HepG2 (cell line): ENCODE results near the gene ZNF234. TPM values are rescaled to one million over a fixed set of nuclear protein-coding genes. Genes with fewer than 3 reads are reported as not detected.

Experiments used
- ATAC-seq: fragments of 200-7000 bp; cut with Tn5 transposase; 3 replicates; pipeline ENCODE4 v1.9.1; 2020; ENCODE audit warnings: mild to moderate bottlenecking, moderate library complexity
- BruUV-seq: library from RNA; stranded (reverse); fragments of 400-500 nt; replicated peaks from 2 replicates; lab custom pipeline; 2021; lab: Mats Ljungman, UMichigan
- CTCF ChIA-PET: fragments of 300-600 bp; formaldehyde crosslinking; extraction: SDS; loops from one replicate; lab custom pipeline; 2021; ENCODE audit warnings: low total read pairs, inconsistent platforms, low intra/inter-chr PET ratio; lab: Yijun Ruan, JAX
- POLR2A ChIA-PET: fragments of 350-600 bp; sonication (Branson Sonifier 250); formaldehyde crosslinking; loops from one replicate; lab custom pipeline; 2020; ENCODE audit warnings: antibody characterized with exemption, inconsistent platforms; lab: Yijun Ruan, JAX
- DNase-seq: peaks from one replicate; pipeline ENCODE4 v3.0.0-alpha.2; 2015; ENCODE audit warnings: low spot score
- FAIRE-seq: peaks from 3 replicates; lab custom pipeline; 2011; peaks lifted over from hg19 to GRCh38; lab: Jason Lieb, UNC
- H2AFZ ChIP-seq: one replicate; pipeline ENCODE4 v1.6.1; 2011; ENCODE audit warnings: low read length, inconsistent platforms
- H3K27ac ChIP-seq: fragments of 300-600 bp; 3 replicates; pipeline ENCODE4 v1.8.0; 2011; ENCODE audit warnings: mixed run types, mild to moderate bottlenecking, mixed read lengths, low read length, inconsistent platforms; ENCODE audit not compliant: insufficient read depth; ENCODE audit errors: extremely low read length
- H3K27me3 ChIP-seq, 2 experiments: fragments of 200-600 bp in 1 of 2; 2 replicates in 1 of 2; 3 replicates in 1 of 2; pipeline versions ENCODE4 v1.6.0 to v1.8.0; 2011; ENCODE audit warnings: low read length in 2 of 2, mild to moderate bottlenecking in 2 of 2, moderate library complexity in 2 of 2, inconsistent platforms in 1 of 2; ENCODE audit not compliant: insufficient read depth in 2 of 2, control insufficient read depth in 1 of 2
- H3K36me3 ChIP-seq, 2 experiments: fragments of 200-600 bp in 1 of 2; replicated peaks in 1 of 2; 2 replicates in 1 of 2; 3 replicates in 1 of 2; pipeline versions ENCODE4 v1.5.1 to v1.8.0; 2011; ENCODE audit warnings: low read length in 2 of 2, inconsistent platforms in 1 of 2; ENCODE audit not compliant: insufficient read depth in 2 of 2, control insufficient read depth in 1 of 2
- H3K4me1 ChIP-seq: 2 replicates; pipeline ENCODE4 v1.5.1; 2012; ENCODE audit warnings: low read length, inconsistent platforms; ENCODE audit not compliant: insufficient read depth
- H3K4me2 ChIP-seq: 2 replicates; pipeline ENCODE4 v1.6.0; 2011; ENCODE audit warnings: low read depth, low read length, inconsistent platforms
- H3K4me3 ChIP-seq, 3 experiments: fragments of 200-600 bp in 1 of 3; sonication (generic), shearing (Covaris generic) in 1 of 3; replicated peaks in 1 of 3; 2 replicates each; pipeline ENCODE4 v1.5.1; 2011 to 2016; ENCODE audit warnings: low read length in 3 of 3, inconsistent platforms in 2 of 3, low read depth in 2 of 3, mild to moderate bottlenecking in 2 of 3, control low read depth in 1 of 3, mixed read lengths in 1 of 3; ENCODE audit not compliant: insufficient read depth in 1 of 3
- H3K79me2 ChIP-seq: one replicate; pipeline ENCODE4 v1.6.1; 2011; ENCODE audit warnings: low read length, inconsistent platforms; ENCODE audit not compliant: insufficient read depth
- H3K9ac ChIP-seq: 2 replicates; pipeline ENCODE4 v1.6.0; 2011; ENCODE audit warnings: mild to moderate bottlenecking, low read depth, low read length, inconsistent platforms; ENCODE audit not compliant: insufficient read depth
- H3K9me3 ChIP-seq: 2 replicates; pipeline ENCODE4 v1.5.1; 2012; ENCODE audit warnings: mild to moderate bottlenecking, low read length
- H4K20me1 ChIP-seq: 2 replicates; pipeline ENCODE4 v1.6.0; 2011; ENCODE audit warnings: inconsistent platforms, mild to moderate bottlenecking, low read length, moderate library complexity; ENCODE audit not compliant: insufficient read depth
- AKAP8 ChIP-seq: sonication (generic); formaldehyde crosslinking; IDR thresholded peaks from 2 replicates; pipeline ENCODE4 v1.5.1; 2020; ENCODE audit warnings: mild to moderate bottlenecking, missing genetic modification reagents
- HNRNPUL1 ChIP-seq: fragments of 200-400 bp; formaldehyde crosslinking; IDR thresholded peaks from 2 replicates; pipeline ENCODE4 v1.6.1; 2017; ENCODE audit warnings: low read depth, mild to moderate bottlenecking, low read length, moderate library complexity
- KAT8 ChIP-seq: IDR thresholded peaks from 2 replicates; pipeline ENCODE4 v1.6.1; 2016; ENCODE audit warnings: missing genetic modification reagents, missing compliant biosample characterization
- MED1 ChIP-seq: sonication (generic); formaldehyde crosslinking; IDR thresholded peaks from 2 replicates; pipeline ENCODE4 v1.4.0; 2020; ENCODE audit warnings: missing genetic modification reagents
- U2AF2 ChIP-seq: fragments of 200-400 bp; formaldehyde crosslinking; IDR thresholded peaks from 2 replicates; pipeline ENCODE4 v1.6.1; 2017; ENCODE audit warnings: low read depth, mild to moderate bottlenecking, low read length
- ZNF432 ChIP-seq: sonication (generic); formaldehyde crosslinking; IDR thresholded peaks from 2 replicates; pipeline ENCODE4 v1.5.0; 2020; ENCODE audit warnings: missing genetic modification reagents, mild to moderate bottlenecking, borderline replicate concordance
- ZNF556 ChIP-seq: sonication (generic); formaldehyde crosslinking; IDR thresholded peaks from 2 replicates; pipeline ENCODE4 v1.4.0; 2020; ENCODE audit warnings: mild to moderate bottlenecking, missing genetic modification reagents, borderline replicate concordance
- ZNF563 ChIP-seq: sonication (generic); formaldehyde crosslinking; IDR thresholded peaks from 2 replicates; pipeline ENCODE4 v1.8.0; 2022; ENCODE audit warnings: mild to moderate bottlenecking, moderate library complexity, missing genetic modification reagents
- WGBS: methylation state at CpG from one replicate; pipeline ENCODE4 v1.1.6; 2017; ENCODE audit warnings: low lambda C conversion rate; 5-methylcytosine and 5-hydroxymethylcytosine counted together
- in situ Hi-C: cut with HindIII; loops from 2 replicates; pipeline ENCODE4 v1.10.0; 2017; ENCODE audit warnings: low pct_unique_long_range_greater_than_20kb; ENCODE audit not compliant: extremely low pct_ligation_motif_present
- intact Hi-C: fragments of 100-400 bp; cut with micrococcal nuclease; formaldehyde crosslinking; loops from one replicate; pipeline ENCODE4 v1.10.0; 2022; ENCODE audit not compliant: unreplicated experiment
- polyA plus RNA-seq, 8 experiments: library from polyadenylated mRNA; depleted of rRNA in 3 of 8; stranded (reverse) in 7 of 8; unstranded in 1 of 8; fragments of >200 nt; fragmentation: Illumina TruSeq in 4 of 8; extraction: Trizol in 4 of 8; gene quantifications; 2 replicates each; pipeline versions ENCODE4 v1.2.1 to v1.2.3, GENCODE V29; 2011 to 2016; ENCODE audit warnings: low read depth in 4 of 8, missing spikeins in 1 of 8, mixed read lengths in 1 of 8; ENCODE audit not compliant: insufficient read depth in 1 of 8
- total RNA-seq, 5 experiments: library from RNA; depleted of rRNA; stranded (reverse); fragments of >200 nt; fragmentation: Illumina TruSeq; extraction: Trizol; gene quantifications; 2 replicates each; pipeline ENCODE4 v1.2.3, GENCODE V29; 2016; ENCODE audit warnings: low read depth in 1 of 5
- TF ChIP-seq, protein P1 (sequence below): sonication (generic); formaldehyde crosslinking; IDR thresholded peaks from 2 replicates; pipeline ENCODE4 v1.5.1; 2020; ENCODE audit warnings: mild to moderate bottlenecking, moderate library complexity, missing genetic modification reagents
- TF ChIP-seq, protein P2 (sequence below): sonication (generic); formaldehyde crosslinking; conservative IDR thresholded peaks from 2 replicates; pipeline ENCODE4 v1.4.0; 2020; ENCODE audit warnings: mild to moderate bottlenecking, missing genetic modification reagents, moderate library complexity
- TF ChIP-seq, protein P3 (sequence below): sonication (generic); formaldehyde crosslinking; IDR thresholded peaks from 2 replicates; pipeline ENCODE4 v1.4.0; 2020; ENCODE audit warnings: missing genetic modification reagents

ZNF234 gene
- total and polyA plus RNA-seq, 2 of the 13 experiments (the other 11 are each of a cell fraction or from before 2014, with no cell fraction given): 3.5 to 11.2 TPM

DNA sequence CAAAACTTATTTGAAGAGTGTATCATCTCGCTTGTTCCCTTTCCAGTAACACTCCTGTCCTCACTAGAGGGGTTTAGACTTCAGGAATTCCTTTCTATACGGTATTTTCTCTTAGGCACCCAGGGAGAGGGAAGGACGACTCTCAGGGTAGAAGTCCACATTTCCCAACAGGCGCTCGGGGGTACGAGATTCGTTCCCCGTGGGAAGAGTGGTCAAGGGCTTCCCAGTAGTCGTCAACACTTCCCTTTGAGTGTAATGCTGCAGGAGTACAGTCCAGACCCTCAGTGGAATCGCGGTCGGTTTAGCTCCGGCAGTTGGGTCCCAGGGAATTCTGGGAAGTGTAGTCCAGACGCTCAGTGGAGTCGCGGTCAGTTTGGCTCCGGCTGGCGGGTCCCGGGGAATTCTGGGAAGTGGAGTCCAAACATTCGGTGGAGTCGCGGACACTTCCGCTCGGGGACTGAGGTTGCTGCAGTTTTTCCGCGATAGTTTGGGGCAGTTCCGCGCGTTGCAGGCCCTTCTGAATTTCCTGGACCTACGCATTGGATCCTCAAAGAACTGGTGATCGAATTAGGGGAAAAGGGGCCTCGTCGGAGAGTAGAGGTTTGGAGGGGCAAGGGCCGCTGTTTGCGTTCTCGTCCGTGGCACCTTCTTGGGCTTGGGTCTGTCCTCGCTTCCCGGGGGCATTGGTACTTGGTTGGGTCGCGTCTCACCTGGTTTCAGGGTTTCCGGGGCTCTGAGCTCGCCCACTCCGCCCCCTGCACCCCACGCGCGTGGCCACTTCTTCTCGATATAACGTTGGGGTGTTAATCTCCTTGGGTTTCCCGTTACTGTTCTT lies 47.2 kb upstream of the ZNF234 start, which contains the start of gene ZNF224 (continued):
- TF ChIP-seq, protein P1, sequence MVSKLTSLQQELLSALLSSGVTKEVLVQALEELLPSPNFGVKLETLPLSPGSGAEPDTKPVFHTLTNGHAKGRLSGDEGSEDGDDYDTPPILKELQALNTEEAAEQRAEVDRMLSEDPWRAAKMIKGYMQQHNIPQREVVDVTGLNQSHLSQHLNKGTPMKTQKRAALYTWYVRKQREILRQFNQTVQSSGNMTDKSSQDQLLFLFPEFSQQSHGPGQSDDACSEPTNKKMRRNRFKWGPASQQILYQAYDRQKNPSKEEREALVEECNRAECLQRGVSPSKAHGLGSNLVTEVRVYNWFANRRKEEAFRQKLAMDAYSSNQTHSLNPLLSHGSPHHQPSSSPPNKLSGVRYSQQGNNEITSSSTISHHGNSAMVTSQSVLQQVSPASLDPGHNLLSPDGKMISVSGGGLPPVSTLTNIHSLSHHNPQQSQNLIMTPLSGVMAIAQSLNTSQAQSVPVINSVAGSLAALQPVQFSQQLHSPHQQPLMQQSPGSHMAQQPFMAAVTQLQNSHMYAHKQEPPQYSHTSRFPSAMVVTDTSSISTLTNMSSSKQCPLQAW: peak; percentile 82
- TF ChIP-seq ZNF563: peak; percentile 67
- TF ChIP-seq MED1 (CRISPR knock-in tag): peak; percentile 66

DNA sequence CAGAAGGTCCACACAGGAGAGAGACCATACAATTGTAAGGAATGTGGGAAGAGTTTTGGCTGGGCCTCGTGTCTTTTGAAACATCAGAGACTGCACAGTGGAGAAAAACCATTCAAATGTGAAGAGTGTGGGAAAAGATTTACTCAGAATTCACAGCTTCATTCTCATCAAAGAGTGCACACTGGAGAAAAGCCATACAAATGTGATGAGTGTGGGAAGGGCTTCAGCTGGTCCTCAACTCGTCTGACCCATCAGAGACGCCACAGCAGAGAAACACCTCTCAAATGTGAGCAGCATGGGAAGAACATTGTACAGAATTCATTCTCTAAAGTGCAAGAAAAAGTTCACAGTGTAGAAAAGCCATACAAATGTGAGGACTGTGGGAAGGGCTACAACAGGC lies 33.6 kb upstream of the ZNF234 start:
- ATAC-seq (no peak), FAIRE-seq (no peak), DNase-seq (no peak)
- no peaks in the 10 kb centered on the region; a peak in 1 of 5 replicates for H3K27me3 ChIP-seq
- in situ Hi-C loops: no loop called here
- H3K4me2 ChIP-seq: no peak overlapping the region
- peaks cover 7% of the 10 kb centered on the region; the same call in 1 of the 2 replicates for H3K4me1 ChIP-seq
- ChIA-PET CTCF (no interaction called here), POLR2A (interaction anchor here (0.6 kb wide), 1 partner anchor 105 kb away, joined by 3 read pairs; the partner anchor contains the start of gene ZNF227)
- H3K27ac ChIP-seq: no peak overlapping the region
- BruUV-seq: no TSS peak
- no peak overlapping the region for H3K9ac ChIP-seq
- intact Hi-C loops: no loop called here
- no peak overlapping the region for H2AFZ ChIP-seq
- H4K20me1 ChIP-seq: no peaks in the 10 kb centered on the region
- peaks cover 1 to 24% of the 10 kb centered on the region in 2 experiments; a peak in 4 of 5 replicates for H3K36me3 ChIP-seq
- no peaks in the 10 kb centered on the region for H3K9me3 ChIP-seq
- 96% methylated on average over 3 of the region's 3 CpGs for WGBS
- no peaks in the 10 kb centered on the region for H3K79me2 ChIP-seq
- no peak overlapping the region for H3K4me3 ChIP-seq
- TF ChIP-seq, protein P2, sequence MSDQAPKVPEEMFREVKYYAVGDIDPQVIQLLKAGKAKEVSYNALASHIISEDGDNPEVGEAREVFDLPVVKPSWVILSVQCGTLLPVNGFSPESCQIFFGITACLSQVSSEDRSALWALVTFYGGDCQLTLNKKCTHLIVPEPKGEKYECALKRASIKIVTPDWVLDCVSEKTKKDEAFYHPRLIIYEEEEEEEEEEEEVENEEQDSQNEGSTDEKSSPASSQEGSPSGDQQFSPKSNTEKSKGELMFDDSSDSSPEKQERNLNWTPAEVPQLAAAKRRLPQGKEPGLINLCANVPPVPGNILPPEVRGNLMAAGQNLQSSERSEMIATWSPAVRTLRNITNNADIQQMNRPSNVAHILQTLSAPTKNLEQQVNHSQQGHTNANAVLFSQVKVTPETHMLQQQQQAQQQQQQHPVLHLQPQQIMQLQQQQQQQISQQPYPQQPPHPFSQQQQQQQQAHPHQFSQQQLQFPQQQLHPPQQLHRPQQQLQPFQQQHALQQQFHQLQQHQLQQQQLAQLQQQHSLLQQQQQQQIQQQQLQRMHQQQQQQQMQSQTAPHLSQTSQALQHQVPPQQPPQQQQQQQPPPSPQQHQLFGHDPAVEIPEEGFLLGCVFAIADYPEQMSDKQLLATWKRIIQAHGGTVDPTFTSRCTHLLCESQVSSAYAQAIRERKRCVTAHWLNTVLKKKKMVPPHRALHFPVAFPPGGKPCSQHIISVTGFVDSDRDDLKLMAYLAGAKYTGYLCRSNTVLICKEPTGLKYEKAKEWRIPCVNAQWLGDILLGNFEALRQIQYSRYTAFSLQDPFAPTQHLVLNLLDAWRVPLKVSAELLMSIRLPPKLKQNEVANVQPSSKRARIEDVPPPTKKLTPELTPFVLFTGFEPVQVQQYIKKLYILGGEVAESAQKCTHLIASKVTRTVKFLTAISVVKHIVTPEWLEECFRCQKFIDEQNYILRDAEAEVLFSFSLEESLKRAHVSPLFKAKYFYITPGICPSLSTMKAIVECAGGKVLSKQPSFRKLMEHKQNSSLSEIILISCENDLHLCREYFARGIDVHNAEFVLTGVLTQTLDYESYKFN: no peak
- TF ChIP-seq U2AF2 (no peak), AKAP8 (CRISPR knock-in tag) (no peak), HNRNPUL1 (no peak), ZNF432 (CRISPR knock-in tag) (no peak), KAT8 (no peak), ZNF556 (CRISPR knock-in tag) (no peak)
- TF ChIP-seq, protein P3, sequence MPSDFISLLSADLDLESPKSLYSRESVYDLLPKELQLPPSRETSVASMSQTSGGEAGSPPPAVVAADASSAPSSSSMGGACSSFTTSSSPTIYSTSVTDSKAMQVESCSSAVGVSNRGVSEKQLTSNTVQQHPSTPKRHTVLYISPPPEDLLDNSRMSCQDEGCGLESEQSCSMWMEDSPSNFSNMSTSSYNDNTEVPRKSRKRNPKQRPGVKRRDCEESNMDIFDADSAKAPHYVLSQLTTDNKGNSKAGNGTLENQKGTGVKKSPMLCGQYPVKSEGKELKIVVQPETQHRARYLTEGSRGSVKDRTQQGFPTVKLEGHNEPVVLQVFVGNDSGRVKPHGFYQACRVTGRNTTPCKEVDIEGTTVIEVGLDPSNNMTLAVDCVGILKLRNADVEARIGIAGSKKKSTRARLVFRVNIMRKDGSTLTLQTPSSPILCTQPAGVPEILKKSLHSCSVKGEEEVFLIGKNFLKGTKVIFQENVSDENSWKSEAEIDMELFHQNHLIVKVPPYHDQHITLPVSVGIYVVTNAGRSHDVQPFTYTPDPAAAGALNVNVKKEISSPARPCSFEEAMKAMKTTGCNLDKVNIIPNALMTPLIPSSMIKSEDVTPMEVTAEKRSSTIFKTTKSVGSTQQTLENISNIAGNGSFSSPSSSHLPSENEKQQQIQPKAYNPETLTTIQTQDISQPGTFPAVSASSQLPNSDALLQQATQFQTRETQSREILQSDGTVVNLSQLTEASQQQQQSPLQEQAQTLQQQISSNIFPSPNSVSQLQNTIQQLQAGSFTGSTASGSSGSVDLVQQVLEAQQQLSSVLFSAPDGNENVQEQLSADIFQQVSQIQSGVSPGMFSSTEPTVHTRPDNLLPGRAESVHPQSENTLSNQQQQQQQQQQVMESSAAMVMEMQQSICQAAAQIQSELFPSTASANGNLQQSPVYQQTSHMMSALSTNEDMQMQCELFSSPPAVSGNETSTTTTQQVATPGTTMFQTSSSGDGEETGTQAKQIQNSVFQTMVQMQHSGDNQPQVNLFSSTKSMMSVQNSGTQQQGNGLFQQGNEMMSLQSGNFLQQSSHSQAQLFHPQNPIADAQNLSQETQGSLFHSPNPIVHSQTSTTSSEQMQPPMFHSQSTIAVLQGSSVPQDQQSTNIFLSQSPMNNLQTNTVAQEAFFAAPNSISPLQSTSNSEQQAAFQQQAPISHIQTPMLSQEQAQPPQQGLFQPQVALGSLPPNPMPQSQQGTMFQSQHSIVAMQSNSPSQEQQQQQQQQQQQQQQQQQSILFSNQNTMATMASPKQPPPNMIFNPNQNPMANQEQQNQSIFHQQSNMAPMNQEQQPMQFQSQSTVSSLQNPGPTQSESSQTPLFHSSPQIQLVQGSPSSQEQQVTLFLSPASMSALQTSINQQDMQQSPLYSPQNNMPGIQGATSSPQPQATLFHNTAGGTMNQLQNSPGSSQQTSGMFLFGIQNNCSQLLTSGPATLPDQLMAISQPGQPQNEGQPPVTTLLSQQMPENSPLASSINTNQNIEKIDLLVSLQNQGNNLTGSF (CRISPR knock-in tag): no peak
